Kidney (tissue), 14 donors: Measurements from ENCODE around the gene IKZF1. TPM values are rescaled to one million over a fixed set of nuclear protein-coding genes. Genes with fewer than 3 reads are reported as not detected.

Experiments
- DNase-seq, 5 donors: peaks; one replicate each; pipeline ENCODE4 v3.0.0-alpha.2; 2013 to 2020
- FAIRE-seq: peaks from 2 replicates; lab custom pipeline; 2012; peaks lifted over from hg19 to GRCh38; lab: Jason Lieb, UNC
- H3K27ac ChIP-seq, 2 donors: one replicate each; pipeline ENCODE4 v1.7.0; 2013; ENCODE audit warnings: low read depth in 2 of 2, low read length in 2 of 2, inconsistent platforms in 1 of 2
- H3K27me3 ChIP-seq: one replicate; pipeline ENCODE4 v1.7.1; 2013; ENCODE audit warnings: low read length, inconsistent platforms; ENCODE audit not compliant: control insufficient read depth, insufficient read depth
- H3K36me3 ChIP-seq, 3 donors: one replicate each; pipeline versions ENCODE4 v1.7.0 to v1.7.1; 2013; ENCODE audit warnings: low read length in 3 of 3, control low read depth in 1 of 3, inconsistent platforms in 1 of 3; ENCODE audit not compliant: insufficient read depth in 3 of 3, control insufficient read depth in 2 of 3
- H3K4me1 ChIP-seq, 3 donors: one replicate each; pipeline versions ENCODE4 v1.7.0 to v1.7.1; 2013; ENCODE audit warnings: low read length in 3 of 3, inconsistent platforms in 1 of 3, low read depth in 1 of 3; ENCODE audit not compliant: control insufficient read depth in 2 of 3, insufficient read depth in 2 of 3
- H3K4me3 ChIP-seq, 3 donors: one replicate each; pipeline versions ENCODE4 v1.7.0 to v1.8.1; 2013; ENCODE audit warnings: low read length in 3 of 3, control low read depth in 1 of 3, inconsistent platforms in 1 of 3
- H3K9ac ChIP-seq, 3 donors: one replicate each; pipeline versions ENCODE4 v1.7.0 to v1.7.1; 2013; ENCODE audit warnings: low read length in 3 of 3, control low read depth in 1 of 3, inconsistent platforms in 1 of 3
- H3K9me3 ChIP-seq, 3 donors: one replicate each; pipeline versions ENCODE4 v1.7.0 to v1.7.1; 2013; ENCODE audit warnings: low read length in 3 of 3, control low read depth in 1 of 3, inconsistent platforms in 1 of 3; ENCODE audit not compliant: control insufficient read depth in 2 of 3, insufficient read depth in 1 of 3
- intact Hi-C: fragments of 100-400 bp; cut with DNase I; formaldehyde crosslinking; loops from one replicate; pipeline ENCODE4 v1.11.1; 2022
- polyA plus RNA-seq: library from polyadenylated mRNA; stranded (reverse); fragments of 350-450 nt; fragmentation: Illumina TruSeq; extraction: RNeasy Lipid Tissue Mini Kit (QIAGEN cat#74804); gene quantifications from one replicate; pipeline ENCODE4 v1.2.3, GENCODE V29; 2014; ENCODE audit warnings: low read depth, low replicate concordance; ENCODE audit not compliant: insufficient read depth
- total RNA-seq: library from RNA; stranded (reverse); fragmentation: NEBNext Ultra II Directional; extraction: Animal tissue kit (Norgen Biotek cat#: 25700); gene quantifications from one replicate; pipeline ENCODE4 v1.2.1, GENCODE V29; 2021
- TF ChIP-seq, protein P1 (sequence below): IDR thresholded peaks from 3 replicates; pipeline ENCODE4 v1.5.1; 2012; ENCODE audit warnings: mild to moderate bottlenecking, moderate library complexity, borderline replicate concordance; ENCODE audit not compliant: insufficient read depth; ENCODE audit errors: extremely low read depth
- donor health status: control.
- donor health status: control.
- donor health status: control.
- donor health status: control.
- donor health status: control.
- donor health status: DM: yes; HTN: yes; CAD: no.
- donor health status: Normal renal cell carcinoma (clear cell type).

The IKZF1 gene
- total and polyA plus RNA-seq, 2 donors from 2014 or later, result 0.52 to 36.8 TPM

- Histone ChIP-seq H3K36me3 (no peaks in the 10 kb centered on the region), H3K27me3 (peaks cover 15% of the 10 kb centered on the region), H3K9me3 (no peaks in the 10 kb centered on the region), H3K9ac (no peak overlapping the region), H3K4me1 (no peaks in the 10 kb centered on the region), H3K4me3 (no peak overlapping the region), H3K27ac (no peak overlapping the region)
- intact Hi-C loops, result no loop called here
- DNase-seq (no peak), FAIRE-seq (no peak)
- TF ChIP-seq, protein P1, sequence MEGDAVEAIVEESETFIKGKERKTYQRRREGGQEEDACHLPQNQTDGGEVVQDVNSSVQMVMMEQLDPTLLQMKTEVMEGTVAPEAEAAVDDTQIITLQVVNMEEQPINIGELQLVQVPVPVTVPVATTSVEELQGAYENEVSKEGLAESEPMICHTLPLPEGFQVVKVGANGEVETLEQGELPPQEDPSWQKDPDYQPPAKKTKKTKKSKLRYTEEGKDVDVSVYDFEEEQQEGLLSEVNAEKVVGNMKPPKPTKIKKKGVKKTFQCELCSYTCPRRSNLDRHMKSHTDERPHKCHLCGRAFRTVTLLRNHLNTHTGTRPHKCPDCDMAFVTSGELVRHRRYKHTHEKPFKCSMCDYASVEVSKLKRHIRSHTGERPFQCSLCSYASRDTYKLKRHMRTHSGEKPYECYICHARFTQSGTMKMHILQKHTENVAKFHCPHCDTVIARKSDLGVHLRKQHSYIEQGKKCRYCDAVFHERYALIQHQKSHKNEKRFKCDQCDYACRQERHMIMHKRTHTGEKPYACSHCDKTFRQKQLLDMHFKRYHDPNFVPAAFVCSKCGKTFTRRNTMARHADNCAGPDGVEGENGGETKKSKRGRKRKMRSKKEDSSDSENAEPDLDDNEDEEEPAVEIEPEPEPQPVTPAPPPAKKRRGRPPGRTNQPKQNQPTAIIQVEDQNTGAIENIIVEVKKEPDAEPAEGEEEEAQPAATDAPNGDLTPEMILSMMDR, result no peak
These were observed 5.8 kb downstream of the IKZF1 start for GRCh38 chr7:50310361-50310760.

- no peaks in the 10 kb centered on the region for H3K36me3 ChIP-seq
- TF ChIP-seq, protein P1, result no peak
- no peak overlapping the region for H3K4me3 ChIP-seq
- no peaks in the 10 kb centered on the region for H3K4me1 ChIP-seq
- H3K27me3 ChIP-seq, result peaks cover 9% of the 10 kb centered on the region
- H3K27ac ChIP-seq, result no peak overlapping the region
- no peak for FAIRE-seq
- H3K9ac ChIP-seq, result no peak overlapping the region
- H3K9me3 ChIP-seq, result no peaks in the 10 kb centered on the region
- intact Hi-C loops, result no loop called here
- no peak for DNase-seq
These were observed 6.4 kb downstream of the IKZF1 start for GRCh38 chr7:50310956-50311355.

DNA sequence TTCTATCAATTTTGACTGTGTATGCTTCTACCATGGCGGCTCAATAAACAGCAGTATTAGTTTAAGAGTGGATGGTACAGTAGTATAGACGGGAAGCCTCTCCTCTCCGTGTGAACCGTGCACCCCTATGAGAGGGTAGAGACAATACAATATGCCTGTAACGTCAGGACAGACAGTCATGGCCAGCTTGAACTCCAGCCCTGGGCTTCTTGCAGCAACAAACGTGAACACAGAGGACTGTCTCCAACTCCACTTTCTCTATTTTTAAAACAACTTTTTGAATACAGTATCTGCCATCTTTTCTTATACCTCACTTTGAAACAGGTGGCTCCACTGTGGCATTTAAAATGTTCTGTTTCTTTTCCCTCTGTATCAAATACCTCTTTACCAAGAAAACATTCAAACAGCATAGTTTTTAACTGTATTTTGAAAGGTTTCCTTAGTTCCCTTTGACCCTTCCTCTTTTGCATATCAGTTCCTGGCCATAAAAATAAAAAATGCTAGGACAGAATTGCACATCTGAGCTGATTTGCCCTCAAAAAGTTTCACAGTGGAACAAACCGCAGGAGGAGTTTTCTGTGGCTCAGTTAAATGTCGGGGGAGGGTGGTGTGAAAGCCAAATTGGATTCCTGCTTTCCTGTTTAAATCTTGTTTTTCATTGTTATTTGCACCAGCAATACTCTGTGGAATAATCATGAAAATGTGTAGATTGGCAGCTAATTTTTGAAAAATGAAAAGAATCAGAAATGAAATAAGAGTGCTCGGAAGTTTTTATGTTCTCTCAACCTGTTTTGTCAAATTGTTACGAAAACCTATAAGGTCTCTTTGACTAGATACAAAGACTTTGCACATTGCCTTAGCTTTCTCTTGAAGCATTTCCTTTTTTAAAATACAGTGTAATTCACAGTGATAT, 8.0 kb downstream of the IKZF1 start:
- intact Hi-C loops, result no loop called here
- Histone ChIP-seq H3K27me3 (no peaks in the 10 kb centered on the region), H3K27ac (no peak overlapping the region), H3K9ac (no peak overlapping the region), H3K9me3 (no peaks in the 10 kb centered on the region), H3K36me3 (no peaks in the 10 kb centered on the region), H3K4me1 (no peaks in the 10 kb centered on the region), H3K4me3 (no peak overlapping the region)
- TF ChIP-seq, protein P1, result no peak
- no peak for FAIRE-seq
- no peak for DNase-seq
